A673 (cell line): Measurements from ENCODE around the gene AKIRIN1. TPM values are rescaled to one million over a fixed set of nuclear protein-coding genes. Genes with fewer than 3 reads are reported as not detected.

Experiments
- BruUV-seq: library from RNA; stranded (reverse); fragments of 400-500 nt; replicated peaks from 2 replicates; lab custom pipeline; 2021; lab: Mats Ljungman, UMichigan
- CTCF ChIA-PET: fragments of 300-600 bp; sonication (Branson Sonifier 250); formaldehyde crosslinking; loops from one replicate; lab custom pipeline; 2022; ENCODE audit warnings: antibody characterized with exemption; lab: Charles Lee
- POLR2A ChIA-PET: fragments of 300-600 bp; sonication (Branson Sonifier 250); formaldehyde crosslinking; loops from one replicate; lab custom pipeline; 2022; ENCODE audit warnings: antibody characterized with exemption; ENCODE audit not compliant: low non-redundant PET; lab: Charles Lee
- DNase-seq: peaks from one replicate; pipeline ENCODE4 v3.0.0-alpha.2; 2015; ENCODE audit warnings: low spot score
- H3K27ac ChIP-seq: fragments of 200-600 bp; sonication (generic); 2 replicates; pipeline ENCODE4 v1.5.1; 2016; ENCODE audit warnings: mixed run types, low read depth, mild to moderate bottlenecking, mixed read lengths, antibody characterized with exemption, low read length; ENCODE audit not compliant: poor library complexity, severe bottlenecking
- H3K27me3 ChIP-seq: fragments of 200-600 bp; sonication (generic); replicated peaks from 2 replicates; pipeline ENCODE4 v1.6.1; 2017; ENCODE audit warnings: mixed run types, low read depth, mild to moderate bottlenecking, mixed read lengths, antibody characterized with exemption, low read length; ENCODE audit not compliant: insufficient read depth, poor library complexity
- H3K36me3 ChIP-seq: fragments of 200-600 bp; sonication (generic); 2 replicates; pipeline ENCODE4 v1.6.1; 2016; ENCODE audit warnings: mixed run types, mild to moderate bottlenecking, mixed read lengths, antibody characterized with exemption, low read length; ENCODE audit not compliant: insufficient read depth, poor library complexity, severe bottlenecking
- H3K4me1 ChIP-seq: fragments of 200-600 bp; sonication (generic); 2 replicates; pipeline ENCODE4 v1.6.1; 2017; ENCODE audit warnings: mixed run types, mild to moderate bottlenecking, mixed read lengths, antibody characterized with exemption, low read length; ENCODE audit not compliant: insufficient read depth, poor library complexity, severe bottlenecking
- H3K4me3 ChIP-seq: fragments of 200-600 bp; sonication (generic); 2 replicates; pipeline ENCODE4 v1.5.1; 2016; ENCODE audit warnings: low read depth, mixed run types, mild to moderate bottlenecking, mixed read lengths, low read length; ENCODE audit not compliant: poor library complexity, severe bottlenecking
- H3K9me3 ChIP-seq: fragments of 200-600 bp; sonication (generic); 2 replicates; pipeline ENCODE4 v1.6.1; 2016; ENCODE audit warnings: mixed run types, low read depth, mild to moderate bottlenecking, mixed read lengths, antibody characterized with exemption, low read length; ENCODE audit not compliant: poor library complexity, severe bottlenecking
- EZH2 ChIP-seq: fragments of 200-600 bp; sonication (generic); IDR thresholded peaks from 2 replicates; pipeline ENCODE4 v1.6.1; 2017; ENCODE audit warnings: borderline replicate concordance, low read depth, mild to moderate bottlenecking, mixed read lengths, antibody characterized with exemption, low read length; ENCODE audit not compliant: poor library complexity, severe bottlenecking
- intact Hi-C: fragments of 100-400 bp; cut with micrococcal nuclease; formaldehyde crosslinking; loops from one replicate; pipeline ENCODE4 v1.10.0; 2022; ENCODE audit not compliant: unreplicated experiment
- total RNA-seq: library from RNA; stranded (reverse); gene quantifications from 2 replicates; pipeline ENCODE4 v1.2.3, GENCODE V29; 2021
- TF ChIP-seq, protein P1 (sequence below): fragments of 300-800, 200-600 bp; sonication (generic); conservative IDR thresholded peaks from 2 replicates; pipeline ENCODE4 v1.5.1; 2017; ENCODE audit warnings: low read depth, mild to moderate bottlenecking, antibody characterized with exemption, low read length, moderate library complexity, mixed read lengths

AKIRIN1 gene
- total RNA-seq, 1 experiment from 2014 or later: 87.0 TPM

DNA sequence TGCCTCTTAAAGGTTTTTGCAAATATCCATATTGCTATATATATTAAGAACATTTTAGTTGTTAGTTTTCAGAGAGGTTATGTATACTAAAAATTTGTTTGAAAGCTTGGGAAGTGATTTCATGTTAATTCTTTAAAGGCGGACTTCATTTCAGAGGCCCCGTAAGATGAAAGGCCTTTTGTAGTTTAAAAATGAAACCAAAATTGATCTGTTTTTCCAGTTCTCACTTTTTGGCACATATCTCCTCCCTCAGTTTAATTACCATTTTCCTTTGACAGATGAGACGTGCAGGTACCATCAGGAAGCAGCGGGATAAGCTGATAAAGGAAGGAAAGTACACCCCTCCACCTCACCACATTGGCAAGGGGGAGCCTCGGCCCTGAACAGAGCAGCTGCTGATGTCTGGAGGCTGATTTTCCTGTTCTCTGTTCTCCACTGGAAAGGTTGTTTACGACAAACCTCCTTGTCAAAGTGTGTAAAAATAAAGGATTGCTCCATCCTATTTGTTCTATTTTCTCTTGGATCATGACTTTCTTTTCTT lies 43.1 kb downstream of the AKIRIN1 start:
- intact Hi-C loops: loop anchor here (10.0 kb wide), 1 partner anchor 61 kb away; no protein-coding TSS in a partner anchor
- Histone ChIP-seq H3K27me3 (no peaks in the 10 kb centered on the region), H3K36me3 (peaks cover 56% of the 10 kb centered on the region), H3K27ac (no peak overlapping the region), H3K4me3 (no peak overlapping the region), H3K9me3 (no peaks in the 10 kb centered on the region), H3K4me1 (no peaks in the 10 kb centered on the region)
- no peak for DNase-seq
- CTCF ChIA-PET: no interaction called here
- TF ChIP-seq, protein P1, sequence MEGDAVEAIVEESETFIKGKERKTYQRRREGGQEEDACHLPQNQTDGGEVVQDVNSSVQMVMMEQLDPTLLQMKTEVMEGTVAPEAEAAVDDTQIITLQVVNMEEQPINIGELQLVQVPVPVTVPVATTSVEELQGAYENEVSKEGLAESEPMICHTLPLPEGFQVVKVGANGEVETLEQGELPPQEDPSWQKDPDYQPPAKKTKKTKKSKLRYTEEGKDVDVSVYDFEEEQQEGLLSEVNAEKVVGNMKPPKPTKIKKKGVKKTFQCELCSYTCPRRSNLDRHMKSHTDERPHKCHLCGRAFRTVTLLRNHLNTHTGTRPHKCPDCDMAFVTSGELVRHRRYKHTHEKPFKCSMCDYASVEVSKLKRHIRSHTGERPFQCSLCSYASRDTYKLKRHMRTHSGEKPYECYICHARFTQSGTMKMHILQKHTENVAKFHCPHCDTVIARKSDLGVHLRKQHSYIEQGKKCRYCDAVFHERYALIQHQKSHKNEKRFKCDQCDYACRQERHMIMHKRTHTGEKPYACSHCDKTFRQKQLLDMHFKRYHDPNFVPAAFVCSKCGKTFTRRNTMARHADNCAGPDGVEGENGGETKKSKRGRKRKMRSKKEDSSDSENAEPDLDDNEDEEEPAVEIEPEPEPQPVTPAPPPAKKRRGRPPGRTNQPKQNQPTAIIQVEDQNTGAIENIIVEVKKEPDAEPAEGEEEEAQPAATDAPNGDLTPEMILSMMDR: no peak
- no peak for TF ChIP-seq EZH2
- BruUV-seq: no TSS peak
- POLR2A ChIA-PET: interaction anchor here (0.7 kb wide), 1 partner anchor 572 kb away, joined by 4 read pairs; no protein-coding TSS in a partner anchor

DNA sequence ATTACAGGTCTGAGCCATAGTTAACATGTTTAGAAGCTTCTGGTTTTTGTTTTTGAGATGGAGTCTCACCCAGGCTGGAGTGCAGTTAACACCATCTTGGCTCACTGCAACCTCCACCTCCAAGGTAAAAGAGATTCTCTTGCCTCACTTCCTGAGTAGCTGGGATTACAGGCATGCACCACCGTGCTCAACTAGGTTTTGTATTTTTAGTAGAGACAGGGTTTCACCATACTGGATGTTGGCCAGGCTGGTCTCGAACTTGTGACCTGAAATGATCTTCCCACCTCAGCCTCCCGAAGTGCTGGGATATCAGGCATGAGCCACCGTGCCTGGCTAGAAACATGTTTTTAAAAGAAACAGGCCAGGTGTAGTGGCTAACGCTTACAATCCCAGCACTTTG lies 45.6 kb downstream of the AKIRIN1 start:
- DNase-seq: no peak
- TF ChIP-seq EZH2: no peak
- TF ChIP-seq, protein P1: no peak
- H3K27ac ChIP-seq: no peak overlapping the region
- H3K4me3 ChIP-seq: no peak overlapping the region
- no peaks in the 10 kb centered on the region for H3K4me1 ChIP-seq
- POLR2A ChIA-PET: no interaction called here
- BruUV-seq: no TSS peak
- intact Hi-C loops: loop anchor here (10.0 kb wide), 1 partner anchor 58 kb away; no protein-coding TSS in a partner anchor
- CTCF ChIA-PET: no interaction called here
- H3K27me3 ChIP-seq: no peaks in the 10 kb centered on the region
- peaks cover 36% of the 10 kb centered on the region for H3K36me3 ChIP-seq
- no peaks in the 10 kb centered on the region for H3K9me3 ChIP-seq

DNA sequence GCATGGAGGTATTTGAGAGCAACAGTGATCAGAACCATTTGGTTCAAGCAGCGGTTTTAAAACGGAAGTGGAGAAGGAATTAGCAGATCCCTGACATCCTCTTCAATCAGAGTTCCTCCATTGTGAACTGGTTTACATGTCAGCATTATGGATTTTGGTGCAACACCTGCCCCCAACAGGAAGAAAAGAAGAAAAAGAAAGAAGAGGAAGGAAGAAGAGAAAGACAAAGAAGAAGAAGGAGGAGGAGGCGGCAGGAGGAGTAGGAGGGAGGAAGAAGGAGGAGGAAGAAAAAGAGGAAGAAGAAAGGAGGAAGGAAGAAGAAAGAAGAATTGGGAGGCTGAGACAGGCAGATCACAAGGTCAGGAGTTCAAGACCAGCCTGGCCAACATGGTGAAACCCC lies 52.4 kb downstream of the AKIRIN1 start:
- Histone ChIP-seq H3K4me1 (no peaks in the 10 kb centered on the region), H3K9me3 (no peaks in the 10 kb centered on the region), H3K36me3 (no peaks in the 10 kb centered on the region), H3K4me3 (no peak overlapping the region), H3K27ac (no peak overlapping the region), H3K27me3 (no peaks in the 10 kb centered on the region)
- ChIA-PET CTCF (no interaction called here), POLR2A (no interaction called here)
- BruUV-seq: no TSS peak
- intact Hi-C loops: no loop called here
- no peak for DNase-seq
- TF ChIP-seq, protein P1: no peak
